ENCODE results near the gene TPRG1. TPM values are rescaled to one million over a fixed set of nuclear protein-coding genes. Genes with fewer than 3 reads are reported as not detected.

The TPRG1 gene
- total RNA-seq, 1 experiment from 2014 or later, result 0.55 TPM

- ChIA-PET POLR2A (no interaction called here), CTCF (no interaction called here)
- DNase-seq (ENCODE audit: low spot score), result peak; percentile 62
- peak; percentile 81 for ATAC-seq
- Mint-ChIP-seq H3K36me3 (no peaks in the 10 kb centered on the region), H3K4me3 (no peak overlapping the region), H3K9me3 (no peaks in the 10 kb centered on the region), H3K4me1 (0 out of 2 replicates have a peak, but pooled peaks cover 2% of the 10 kb centered on the region), H3K27ac (no peak overlapping the region), H3K27me3 (ENCODE audit: low read depth) (no peaks in the 10 kb centered on the region)
- TF ChIP-seq, protein P1, sequence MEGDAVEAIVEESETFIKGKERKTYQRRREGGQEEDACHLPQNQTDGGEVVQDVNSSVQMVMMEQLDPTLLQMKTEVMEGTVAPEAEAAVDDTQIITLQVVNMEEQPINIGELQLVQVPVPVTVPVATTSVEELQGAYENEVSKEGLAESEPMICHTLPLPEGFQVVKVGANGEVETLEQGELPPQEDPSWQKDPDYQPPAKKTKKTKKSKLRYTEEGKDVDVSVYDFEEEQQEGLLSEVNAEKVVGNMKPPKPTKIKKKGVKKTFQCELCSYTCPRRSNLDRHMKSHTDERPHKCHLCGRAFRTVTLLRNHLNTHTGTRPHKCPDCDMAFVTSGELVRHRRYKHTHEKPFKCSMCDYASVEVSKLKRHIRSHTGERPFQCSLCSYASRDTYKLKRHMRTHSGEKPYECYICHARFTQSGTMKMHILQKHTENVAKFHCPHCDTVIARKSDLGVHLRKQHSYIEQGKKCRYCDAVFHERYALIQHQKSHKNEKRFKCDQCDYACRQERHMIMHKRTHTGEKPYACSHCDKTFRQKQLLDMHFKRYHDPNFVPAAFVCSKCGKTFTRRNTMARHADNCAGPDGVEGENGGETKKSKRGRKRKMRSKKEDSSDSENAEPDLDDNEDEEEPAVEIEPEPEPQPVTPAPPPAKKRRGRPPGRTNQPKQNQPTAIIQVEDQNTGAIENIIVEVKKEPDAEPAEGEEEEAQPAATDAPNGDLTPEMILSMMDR (IDR thresholded peaks at IDR 0.05), result peak; percentile 37
- no peak for TF ChIP-seq NFATC4 (CRISPR knock-in tag; IDR thresholded peaks at IDR 0.05)
- TF ChIP-seq CREB1 (CRISPR knock-in tag; IDR thresholded peaks at IDR 0.05), result no peak
Observed at GRCh38 chr3:189340680-189341460, 169.1 kb downstream of the TPRG1 start.

- Mint-ChIP-seq H3K27me3 (ENCODE audit: low read depth) (no peaks in the 10 kb centered on the region), H3K27ac (no peak overlapping the region), H3K4me3 (no peak overlapping the region), H3K9me3 (no peaks in the 10 kb centered on the region), H3K4me1 (no peaks in the 10 kb centered on the region), H3K36me3 (no peaks in the 10 kb centered on the region)
- DNase-seq (ENCODE audit: low spot score) (no peak), ATAC-seq (no peak)
- ChIA-PET POLR2A (no interaction called here), CTCF (no interaction called here)
- TF ChIP-seq TEAD1 (CRISPR knock-in tag; IDR thresholded peaks at IDR 0.05), result no peak
- no peak for TF ChIP-seq GABPB1 (CRISPR knock-in tag; IDR thresholded peaks at IDR 0.05)
- TF ChIP-seq ZNF532 (CRISPR knock-in tag; IDR thresholded peaks at IDR 0.05; ENCODE audit: borderline replicate concordance), result no peak
- TF ChIP-seq STAT6 (CRISPR knock-in tag; conservative IDR thresholded peaks at IDR 0.05; ENCODE audit: low read depth), result no peak
- no peak for TF ChIP-seq MXD4 (CRISPR knock-in tag; IDR thresholded peaks at IDR 0.05; ENCODE audit: borderline replicate concordance)
- TF ChIP-seq RELA (CRISPR knock-in tag; IDR thresholded peaks at IDR 0.05; ENCODE audit: borderline replicate concordance), result no peak
Observed at GRCh38 chr3:189342811-189343210, 171.0 kb downstream of the TPRG1 start.

DNA sequence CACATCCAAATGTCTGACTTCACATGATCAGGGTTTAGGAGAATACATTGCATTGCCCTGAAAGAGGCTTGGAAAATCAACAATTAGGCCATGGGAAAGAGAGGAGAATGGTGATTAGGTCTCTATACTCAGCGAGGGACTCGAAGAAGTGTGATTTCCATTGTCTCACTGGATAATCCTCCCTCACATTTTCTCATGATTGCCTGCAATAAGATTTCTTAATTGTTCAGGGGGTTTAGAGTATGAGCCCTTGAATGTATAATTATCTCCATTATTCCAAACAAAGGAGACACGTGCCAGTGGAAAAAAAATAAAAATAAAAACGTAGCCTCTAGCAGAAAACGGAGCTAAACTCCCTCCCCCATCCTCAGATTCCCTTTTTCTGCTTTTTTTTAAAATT, 173.2 kb downstream of the TPRG1 start:
- DNase-seq (ENCODE audit: low spot score), result no peak
- CTCF ChIA-PET, result no interaction called here
- POLR2A ChIA-PET, result no interaction called here
- Mint-ChIP-seq H3K9me3 (no peaks in the 10 kb centered on the region), H3K27ac (no peak overlapping the region), H3K27me3 (ENCODE audit: low read depth) (no peaks in the 10 kb centered on the region), H3K4me1 (no peaks in the 10 kb centered on the region), H3K4me3 (no peak overlapping the region), H3K36me3 (no peaks in the 10 kb centered on the region)
- ATAC-seq, result no peak
- TF ChIP-seq ZNF232 (CRISPR knock-in tag; IDR thresholded peaks at IDR 0.05) (no peak), AR (CRISPR knock-in tag; IDR thresholded peaks at IDR 0.05) (no peak), TEAD1 (CRISPR knock-in tag; IDR thresholded peaks at IDR 0.05) (no peak), NR3C1 (CRISPR knock-in tag; conservative IDR thresholded peaks at IDR 0.05; ENCODE audit: low read depth) (no peak), USF1 (CRISPR knock-in tag; IDR thresholded peaks at IDR 0.05) (no peak), CREM (CRISPR knock-in tag; IDR thresholded peaks at IDR 0.05) (no peak)
- TF ChIP-seq, protein P2, sequence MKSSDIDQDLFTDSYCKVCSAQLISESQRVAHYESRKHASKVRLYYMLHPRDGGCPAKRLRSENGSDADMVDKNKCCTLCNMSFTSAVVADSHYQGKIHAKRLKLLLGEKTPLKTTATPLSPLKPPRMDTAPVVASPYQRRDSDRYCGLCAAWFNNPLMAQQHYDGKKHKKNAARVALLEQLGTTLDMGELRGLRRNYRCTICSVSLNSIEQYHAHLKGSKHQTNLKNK (CRISPR knock-in tag; IDR thresholded peaks at IDR 0.05), result no peak
- TF ChIP-seq, protein P3, sequence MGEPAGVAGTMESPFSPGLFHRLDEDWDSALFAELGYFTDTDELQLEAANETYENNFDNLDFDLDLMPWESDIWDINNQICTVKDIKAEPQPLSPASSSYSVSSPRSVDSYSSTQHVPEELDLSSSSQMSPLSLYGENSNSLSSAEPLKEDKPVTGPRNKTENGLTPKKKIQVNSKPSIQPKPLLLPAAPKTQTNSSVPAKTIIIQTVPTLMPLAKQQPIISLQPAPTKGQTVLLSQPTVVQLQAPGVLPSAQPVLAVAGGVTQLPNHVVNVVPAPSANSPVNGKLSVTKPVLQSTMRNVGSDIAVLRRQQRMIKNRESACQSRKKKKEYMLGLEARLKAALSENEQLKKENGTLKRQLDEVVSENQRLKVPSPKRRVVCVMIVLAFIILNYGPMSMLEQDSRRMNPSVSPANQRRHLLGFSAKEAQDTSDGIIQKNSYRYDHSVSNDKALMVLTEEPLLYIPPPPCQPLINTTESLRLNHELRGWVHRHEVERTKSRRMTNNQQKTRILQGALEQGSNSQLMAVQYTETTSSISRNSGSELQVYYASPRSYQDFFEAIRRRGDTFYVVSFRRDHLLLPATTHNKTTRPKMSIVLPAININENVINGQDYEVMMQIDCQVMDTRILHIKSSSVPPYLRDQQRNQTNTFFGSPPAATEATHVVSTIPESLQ (CRISPR knock-in tag; IDR thresholded peaks at IDR 0.05), result no peak
